ENCODE results near the gene ANAPC13. TPM values are rescaled to one million over a fixed set of nuclear protein-coding genes. Genes with fewer than 3 reads are reported as not detected.

The ANAPC13 gene
- total and polyA plus RNA-seq, 2 of the 13 experiments (the other 11 are each of a cell fraction or from before 2014, with no cell fraction given): 48.7 to 69.1 TPM

DNA sequence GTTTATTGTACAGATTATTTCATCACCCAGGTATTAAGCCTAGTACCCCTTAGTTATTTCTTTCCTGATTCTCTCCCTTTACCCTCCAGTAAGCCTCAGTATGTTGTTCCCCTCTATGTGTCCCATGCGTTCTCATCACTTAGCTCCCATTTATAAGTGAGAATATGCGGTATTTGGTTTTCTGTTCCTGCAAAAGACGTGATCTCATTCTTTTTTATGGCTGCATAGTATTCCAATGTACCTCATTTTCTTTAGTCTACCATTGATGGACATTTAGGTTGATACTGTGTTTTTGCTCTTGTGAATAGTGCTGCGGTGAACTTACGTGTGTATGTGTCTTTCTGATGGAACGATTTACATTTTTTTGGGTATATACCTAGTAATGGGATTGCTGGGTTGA is 36.8 kb upstream of the ANAPC13 start:
- H4K20me1 ChIP-seq (ENCODE audit: insufficient read depth, low read length): no peaks in the 10 kb centered on the region
- BruUV-seq (replicated peaks): no TSS peak
- no peak overlapping the region for H3K4me3 ChIP-seq (replicated peaks in 1 of 3; ENCODE audit: insufficient read depth in 1 of 3, low read depth in 2 of 3, low read length in 3 of 3)
- in situ Hi-C loops (cut with HindIII; ENCODE audit: extremely low pct_ligation_motif_present, low pct_unique_long_range_greater_than_20kb) (no loop called here), intact Hi-C loops (cut with micrococcal nuclease; ENCODE audit: unreplicated experiment) (no loop called here)
- ChIA-PET CTCF (ENCODE audit: low intra/inter-chr PET ratio, low total read pairs) (no interaction called here), POLR2A (no interaction called here)
- no peak overlapping the region for H3K9ac ChIP-seq (ENCODE audit: insufficient read depth, low read depth, low read length)
- no peak overlapping the region for H3K4me2 ChIP-seq (ENCODE audit: low read depth, low read length)
- FAIRE-seq: no peak
- TF ChIP-seq CC2D1A (CRISPR knock-in tag; IDR thresholded peaks at IDR 0.05) (no peak), ZNF253 (CRISPR knock-in tag; IDR thresholded peaks at IDR 0.05; ENCODE audit: borderline replicate concordance) (no peak), STAG1 (CRISPR knock-in tag; IDR thresholded peaks at IDR 0.05) (no peak), PRDM4 (CRISPR knock-in tag; IDR thresholded peaks at IDR 0.05; ENCODE audit: borderline replicate concordance) (no peak), GATAD2A (CRISPR knock-in tag; IDR thresholded peaks at IDR 0.05) (no peak), ZNF543 (CRISPR knock-in tag; IDR thresholded peaks at IDR 0.05) (no peak), FLYWCH1 (CRISPR knock-in tag; IDR thresholded peaks at IDR 0.05) (no peak), ZBTB25 (CRISPR knock-in tag; IDR thresholded peaks at IDR 0.05) (no peak), MAFK (conservative IDR thresholded peaks at IDR 0.05 in 1 of 2, IDR thresholded peaks at IDR 0.05 in 1 of 2; ENCODE audit: low read length in 2 of 2) (no peak), ZNF652 (CRISPR knock-in tag; IDR thresholded peaks at IDR 0.05; ENCODE audit: borderline replicate concordance, low read depth) (no peak), ZNF788 (CRISPR knock-in tag; IDR thresholded peaks at IDR 0.05; ENCODE audit: borderline replicate concordance) (no peak), ZNF441 (CRISPR knock-in tag; IDR thresholded peaks at IDR 0.05; ENCODE audit: borderline replicate concordance) (no peak)
- H3K79me2 ChIP-seq (ENCODE audit: insufficient read depth, low read length): peaks cover 2% of the 10 kb centered on the region
- H3K27ac ChIP-seq (ENCODE audit: extremely low read length, insufficient read depth, low read length): no peak overlapping the region
- H3K9me3 ChIP-seq (ENCODE audit: low read length): peaks cover 52% of the 10 kb centered on the region
- WGBS (ENCODE audit: low lambda C conversion rate): 95% methylated on average over 6 of the region's 6 CpGs
- 0 out of 2 replicates have a peak, but pooled peaks cover 3% of the 10 kb centered on the region for H3K4me1 ChIP-seq (ENCODE audit: insufficient read depth, low read length)
- no peak for DNase-seq (ENCODE audit: low spot score)
- H3K36me3 ChIP-seq (replicated peaks in 1 of 2; ENCODE audit: control insufficient read depth in 1 of 2, insufficient read depth in 2 of 2, low read length in 2 of 2): no peaks in the 10 kb centered on the region
- H2AFZ ChIP-seq (ENCODE audit: low read length): no peak overlapping the region
- no peaks in the 10 kb centered on the region for H3K27me3 ChIP-seq (ENCODE audit: control insufficient read depth in 1 of 2, insufficient read depth in 2 of 2, low read length in 2 of 2)
- ATAC-seq: no peak

Measured in HepG2 (cell line).